ENCODE results near the gene AQR. TPM values are rescaled to one million over a fixed set of nuclear protein-coding genes. Genes with fewer than 3 reads are reported as not detected.
"Not testable (repeated sequence)": the region's sequence is repeated elsewhere in the genome, so short reads cannot be mapped to it uniquely, and the experiment has no call there.

The AQR gene
- total RNA-seq, 4 donors from 2014 or later = 6.3 to 13.1 (median 10.3) TPM

DNA sequence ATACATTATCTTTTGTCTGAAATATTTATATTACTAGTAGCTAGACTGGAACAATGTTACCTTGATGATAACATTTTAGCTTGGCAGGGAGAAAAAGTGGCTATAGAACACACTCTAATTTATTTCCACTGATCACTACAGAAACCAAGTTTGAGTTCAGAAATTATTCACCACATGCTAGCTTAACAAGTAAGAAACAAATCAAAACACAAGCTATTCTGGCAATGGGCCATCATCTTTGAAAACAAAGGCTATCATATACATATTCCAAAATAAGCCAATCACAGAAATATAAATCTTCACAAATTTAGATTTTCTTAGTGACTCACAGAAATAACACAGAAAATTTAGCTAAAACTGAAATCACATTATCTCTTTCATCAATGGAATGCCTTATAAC lies 17.1 kb downstream of the AQR start:
- DNase-seq (no peak), ATAC-seq (no peak)
- H3K9me3 ChIP-seq = no peaks in the 10 kb centered on the region
- H3K27ac ChIP-seq = no peak overlapping the region
- TF ChIP-seq, protein P1, sequence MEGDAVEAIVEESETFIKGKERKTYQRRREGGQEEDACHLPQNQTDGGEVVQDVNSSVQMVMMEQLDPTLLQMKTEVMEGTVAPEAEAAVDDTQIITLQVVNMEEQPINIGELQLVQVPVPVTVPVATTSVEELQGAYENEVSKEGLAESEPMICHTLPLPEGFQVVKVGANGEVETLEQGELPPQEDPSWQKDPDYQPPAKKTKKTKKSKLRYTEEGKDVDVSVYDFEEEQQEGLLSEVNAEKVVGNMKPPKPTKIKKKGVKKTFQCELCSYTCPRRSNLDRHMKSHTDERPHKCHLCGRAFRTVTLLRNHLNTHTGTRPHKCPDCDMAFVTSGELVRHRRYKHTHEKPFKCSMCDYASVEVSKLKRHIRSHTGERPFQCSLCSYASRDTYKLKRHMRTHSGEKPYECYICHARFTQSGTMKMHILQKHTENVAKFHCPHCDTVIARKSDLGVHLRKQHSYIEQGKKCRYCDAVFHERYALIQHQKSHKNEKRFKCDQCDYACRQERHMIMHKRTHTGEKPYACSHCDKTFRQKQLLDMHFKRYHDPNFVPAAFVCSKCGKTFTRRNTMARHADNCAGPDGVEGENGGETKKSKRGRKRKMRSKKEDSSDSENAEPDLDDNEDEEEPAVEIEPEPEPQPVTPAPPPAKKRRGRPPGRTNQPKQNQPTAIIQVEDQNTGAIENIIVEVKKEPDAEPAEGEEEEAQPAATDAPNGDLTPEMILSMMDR (IDR thresholded peaks at IDR 0.05 in 4 of 5, conservative IDR thresholded peaks at IDR 0.05 in 1 of 5) = no peak
- no peak for TF ChIP-seq POLR2A (IDR thresholded peaks at IDR 0.05)
- intact Hi-C loops (cut with DNase I; ENCODE audit: low total_unique reads) = no loop called here
- H3K27me3 ChIP-seq = no peaks in the 10 kb centered on the region
- in situ Hi-C loops (cut with MboI; ENCODE audit: low sequenced_read_pairs in 4 of 4) = loop anchor here in 1 of 4 donors (25.0 kb wide), 1 partner anchor 90 kb away; no protein-coding TSS in a partner anchor
- H3K4me3 ChIP-seq = no peak overlapping the region
- H3K36me3 ChIP-seq = peaks cover 0 to 25% of the 10 kb centered on the region in 2 donors
- no peaks in the 10 kb centered on the region for H3K4me1 ChIP-seq

DNA sequence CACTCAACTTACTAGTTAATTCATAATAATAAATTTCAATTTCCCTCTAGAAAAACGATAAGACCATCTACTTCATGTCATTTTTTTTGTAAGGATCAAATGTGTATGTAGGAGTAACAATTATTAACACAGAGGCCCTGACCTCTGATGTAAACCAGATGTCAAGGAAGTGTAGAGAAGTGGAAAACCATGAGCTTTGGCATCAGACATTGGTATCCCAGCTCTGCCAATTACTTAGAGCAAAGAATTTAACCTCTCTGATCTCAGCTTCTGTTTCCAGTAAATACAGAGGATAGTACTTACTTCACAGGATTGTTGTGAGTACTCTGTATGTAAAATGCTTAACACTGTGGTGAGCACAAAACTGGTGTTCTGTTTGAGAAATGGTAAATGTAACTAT lies 17.5 kb downstream of the AQR start:
- no peak overlapping the region for H3K4me3 ChIP-seq
- H3K27ac ChIP-seq = no peak overlapping the region
- no peak for TF ChIP-seq POLR2A (IDR thresholded peaks at IDR 0.05)
- TF ChIP-seq, protein P1 (IDR thresholded peaks at IDR 0.05 in 4 of 5, conservative IDR thresholded peaks at IDR 0.05 in 1 of 5) = no peak
- H3K27me3 ChIP-seq = no peaks in the 10 kb centered on the region
- H3K4me1 ChIP-seq = no peaks in the 10 kb centered on the region
- in situ Hi-C loops (cut with MboI; ENCODE audit: low sequenced_read_pairs in 4 of 4) = loop anchor here in 1 of 4 donors (25.0 kb wide), 1 partner anchor 90 kb away; no protein-coding TSS in a partner anchor
- intact Hi-C loops (cut with DNase I; ENCODE audit: low total_unique reads) = no loop called here
- H3K36me3 ChIP-seq = peaks cover 0 to 26% of the 10 kb centered on the region in 2 donors
- H3K9me3 ChIP-seq = no peaks in the 10 kb centered on the region
- no peak for DNase-seq
- ATAC-seq = no peak

DNA sequence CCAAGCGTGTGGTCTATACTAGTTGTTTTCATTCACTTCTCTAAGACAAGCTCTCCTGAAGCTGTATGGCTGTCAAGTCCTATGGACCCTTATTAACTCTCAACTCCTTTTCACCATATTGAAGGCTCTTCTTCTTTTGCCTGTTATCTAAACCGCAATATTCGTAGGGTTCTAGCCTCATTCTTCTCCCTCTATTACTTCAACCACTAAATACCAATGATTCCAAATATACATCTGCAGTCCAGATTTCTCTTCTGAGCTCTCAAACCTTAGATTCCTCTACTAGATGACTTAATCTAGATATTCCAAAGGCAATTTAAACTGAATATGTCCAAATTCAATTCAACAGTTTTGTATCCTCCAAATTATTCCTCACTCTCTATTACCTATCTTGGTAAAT lies 24.6 kb downstream of the AQR start:
- intact Hi-C loops (cut with DNase I; ENCODE audit: low total_unique reads) = no loop called here

DNA sequence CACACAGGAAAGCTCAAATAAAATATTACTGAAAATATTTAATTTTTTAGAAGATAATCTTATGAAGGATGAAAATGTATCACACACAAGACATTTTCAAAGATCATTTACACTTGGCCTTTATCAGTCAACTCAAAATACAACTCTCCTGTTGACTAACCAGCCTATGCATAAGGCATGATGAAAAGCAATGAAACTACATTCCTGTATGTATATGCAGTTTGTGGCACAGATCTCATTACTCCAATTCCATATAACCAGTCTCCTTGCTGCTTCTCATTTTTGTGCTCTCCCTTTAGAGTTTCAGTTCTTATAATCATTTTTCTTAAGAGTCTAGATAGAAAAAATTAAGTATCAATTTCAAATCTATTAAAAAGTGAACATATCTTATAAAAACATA lies 25.8 kb downstream of the AQR start:
- in situ Hi-C loops (cut with MboI; ENCODE audit: low sequenced_read_pairs in 4 of 4) = no loop called here
- H3K4me3 ChIP-seq = no peak overlapping the region
- H3K36me3 ChIP-seq = peaks cover 0 to 62% of the 10 kb centered on the region in 2 donors

More for the DNA sequence above, 24.6 kb downstream of the AQR start:
- H3K4me3 ChIP-seq = no peak overlapping the region
- in situ Hi-C loops (cut with MboI; ENCODE audit: low sequenced_read_pairs in 4 of 4) = no loop called here
- DNase-seq (no peak), ATAC-seq (no peak)
- H3K9me3 ChIP-seq = no peaks in the 10 kb centered on the region
- no peaks in the 10 kb centered on the region for H3K27me3 ChIP-seq
- no peak overlapping the region for H3K27ac ChIP-seq
- H3K36me3 ChIP-seq = peaks cover 0 to 51% of the 10 kb centered on the region in 2 donors
- no peak for TF ChIP-seq POLR2A (IDR thresholded peaks at IDR 0.05)
- TF ChIP-seq, protein P1 (IDR thresholded peaks at IDR 0.05 in 4 of 5, conservative IDR thresholded peaks at IDR 0.05 in 1 of 5) = no peak
- no peaks in the 10 kb centered on the region for H3K4me1 ChIP-seq

DNA sequence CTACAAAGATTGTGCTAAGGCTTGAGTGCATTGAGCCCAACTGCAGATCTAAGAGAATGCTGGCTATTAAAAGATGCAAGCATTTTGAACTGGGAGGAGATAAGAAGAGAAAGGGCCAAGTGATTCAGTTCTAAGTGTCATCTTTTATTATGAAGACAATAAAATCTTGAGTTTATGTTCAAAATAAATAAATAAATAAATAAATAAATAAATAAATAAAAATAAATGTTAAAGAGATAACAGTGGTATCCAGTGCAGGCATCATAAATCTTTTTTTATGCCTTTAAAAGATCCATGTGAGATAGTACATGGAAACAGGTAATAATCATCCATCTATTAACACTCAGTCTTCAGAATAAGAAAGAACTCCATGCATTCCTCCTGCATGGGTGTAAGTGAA lies 26.3 kb downstream of the AQR start:
- DNase-seq; ATAC-seq; H3K9me3 ChIP-seq; H3K4me3 ChIP-seq; H3K4me1 ChIP-seq; intact Hi-C loops (cut with DNase I; ENCODE audit: low total_unique reads); in situ Hi-C loops (cut with MboI; ENCODE audit: low sequenced_read_pairs in 4 of 4); H3K27ac ChIP-seq; H3K27me3 ChIP-seq: not testable (repeated sequence)
- H3K36me3 ChIP-seq = peaks cover 0 to 66% of the 10 kb centered on the region in 2 donors

More for the DNA sequence above, 25.8 kb downstream of the AQR start:
- Histone ChIP-seq H3K9me3 (no peaks in the 10 kb centered on the region), H3K4me1 (no peaks in the 10 kb centered on the region), H3K27me3 (no peaks in the 10 kb centered on the region), H3K27ac (no peak overlapping the region)
- DNase-seq = no peak
- intact Hi-C loops (cut with DNase I; ENCODE audit: low total_unique reads) = no loop called here
- TF ChIP-seq, protein P1 (IDR thresholded peaks at IDR 0.05 in 4 of 5, conservative IDR thresholded peaks at IDR 0.05 in 1 of 5) = no peak
- no peak for TF ChIP-seq POLR2A (IDR thresholded peaks at IDR 0.05)
- no peak for ATAC-seq
